Gastrocnemius medialis (tissue), 4 donors: ENCODE data around the gene GABRG3.

Source experiments
- POLR2A ChIP-seq, 2 donors: fragments of 450-650 bp; IDR thresholded peaks; one replicate each; pipeline ENCODE4 v1.6.1; 2017; ENCODE audit warnings: antibody characterized with exemption in 2 of 2, mild to moderate bottlenecking in 2 of 2, moderate library complexity in 2 of 2
- TF ChIP-seq, protein P1 (sequence below), 5 experiments: fragments of 450-650 bp in 3 of 5; fragments of 200-600 bp in 2 of 5; sonication (generic) in 2 of 5; IDR thresholded peaks in 4 of 5; conservative IDR thresholded peaks in 1 of 5; 1 replicate in 4 of 5; 2 replicates in 1 of 5; pipeline ENCODE4 v1.5.1; 2016 to 2019; ENCODE audit warnings: antibody characterized with exemption in 5 of 5, mild to moderate bottlenecking in 3 of 5, moderate library complexity in 3 of 5

DNA sequence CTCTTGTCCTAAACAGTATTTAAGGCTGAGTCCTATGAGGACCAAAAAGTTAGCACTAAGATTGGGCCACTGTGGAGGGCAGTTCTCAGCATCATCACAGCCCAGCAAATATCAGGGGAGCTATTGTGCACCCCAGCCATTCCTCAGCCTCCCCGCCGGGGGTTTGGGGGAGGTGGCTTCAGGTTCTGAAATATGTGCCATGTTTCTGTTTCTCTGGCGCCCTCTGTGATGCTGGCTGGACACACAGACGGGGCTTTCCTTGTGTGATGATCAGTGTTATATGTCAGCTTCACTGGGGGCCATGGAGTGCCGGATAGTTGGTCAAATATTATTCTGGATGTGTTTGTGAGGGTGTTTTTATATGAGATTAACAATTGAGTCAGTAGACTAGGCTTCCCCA lies 106.8 kb downstream of the GABRG3 start:
- TF ChIP-seq, protein P1, sequence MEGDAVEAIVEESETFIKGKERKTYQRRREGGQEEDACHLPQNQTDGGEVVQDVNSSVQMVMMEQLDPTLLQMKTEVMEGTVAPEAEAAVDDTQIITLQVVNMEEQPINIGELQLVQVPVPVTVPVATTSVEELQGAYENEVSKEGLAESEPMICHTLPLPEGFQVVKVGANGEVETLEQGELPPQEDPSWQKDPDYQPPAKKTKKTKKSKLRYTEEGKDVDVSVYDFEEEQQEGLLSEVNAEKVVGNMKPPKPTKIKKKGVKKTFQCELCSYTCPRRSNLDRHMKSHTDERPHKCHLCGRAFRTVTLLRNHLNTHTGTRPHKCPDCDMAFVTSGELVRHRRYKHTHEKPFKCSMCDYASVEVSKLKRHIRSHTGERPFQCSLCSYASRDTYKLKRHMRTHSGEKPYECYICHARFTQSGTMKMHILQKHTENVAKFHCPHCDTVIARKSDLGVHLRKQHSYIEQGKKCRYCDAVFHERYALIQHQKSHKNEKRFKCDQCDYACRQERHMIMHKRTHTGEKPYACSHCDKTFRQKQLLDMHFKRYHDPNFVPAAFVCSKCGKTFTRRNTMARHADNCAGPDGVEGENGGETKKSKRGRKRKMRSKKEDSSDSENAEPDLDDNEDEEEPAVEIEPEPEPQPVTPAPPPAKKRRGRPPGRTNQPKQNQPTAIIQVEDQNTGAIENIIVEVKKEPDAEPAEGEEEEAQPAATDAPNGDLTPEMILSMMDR (IDR thresholded peaks at IDR 0.05 in 4 of 5, conservative IDR thresholded peaks at IDR 0.05 in 1 of 5), result no peak
- TF ChIP-seq POLR2A (IDR thresholded peaks at IDR 0.05), result no peak
